GM13977 (cell line): ENCODE results near the gene BTBD10.
A peak's percentile ranks its signal among the peaks of the same experiment; 100 is the strongest.

ENCODE experiments used
- DNase-seq: peaks from one replicate; pipeline ENCODE4 v3.0.0; 2012; ENCODE audit warnings: low spot score
- CTCF ChIP-seq: IDR thresholded peaks from 2 replicates; pipeline ENCODE4 v1.5.1; 2012; ENCODE audit warnings: mild to moderate bottlenecking, control low read depth; ENCODE audit not compliant: insufficient read depth; ENCODE audit errors: extremely low read depth, missing control alignments
- in situ Hi-C: fragments of 300-500 bp; cut with MboI; formaldehyde crosslinking; loops from one replicate; pipeline ENCODE4 v1.12.0; 2022; ENCODE audit warnings: low sequenced_read_pairs, low pct_unique_long_range_greater_than_20kb, mixed read lengths, inconsistent platforms; ENCODE audit not compliant: unreplicated experiment

Gene BTBD10

GRCh38 chr11:13391217-13391616 lies 71.8 kb downstream of the BTBD10 start:
- no peak for DNase-seq
- in situ Hi-C loops: no loop called here
- no peak for TF ChIP-seq CTCF

GRCh38 chr11:13388741-13389140 lies 74.3 kb downstream of the BTBD10 start:
- no peak for DNase-seq
- in situ Hi-C loops: no loop called here
- TF ChIP-seq CTCF: no peak

GRCh38 chr11:13386567-13386966 lies 76.5 kb downstream of the BTBD10 start:
- no peak for TF ChIP-seq CTCF
- DNase-seq: no peak
- in situ Hi-C loops: no loop called here

- peak; percentile 42 for DNase-seq
- in situ Hi-C loops: no loop called here
- peak; percentile 73 for TF ChIP-seq CTCF
Measured at GRCh38 chr11:13384908-13385640, 77.9 kb downstream of the BTBD10 start.

GRCh38 chr11:13382751-13383150 lies 80.3 kb downstream of the BTBD10 start:
- in situ Hi-C loops: no loop called here
- no peak for TF ChIP-seq CTCF
- no peak for DNase-seq

- in situ Hi-C loops: no loop called here
- DNase-seq: no peak
- no peak for TF ChIP-seq CTCF
Measured at GRCh38 chr11:13380731-13381130, 82.3 kb downstream of the BTBD10 start.
